Thyroid gland (tissue), 4 donors: Measurements from ENCODE around the gene CRIM1. TPM values are rescaled to one million over a fixed set of nuclear protein-coding genes. Genes with fewer than 3 reads are reported as not detected.
A peak's percentile ranks its signal among the peaks of the same experiment; 100 is the strongest.

Experiments
- DNase-seq, 2 donors: peaks; one replicate each; pipeline ENCODE4 v3.0.0-alpha.2; 2019
- H3K27ac ChIP-seq, 3 donors: fragments of 200-600 bp; sonication (generic); 1 replicate in 2 of 3; 2 replicates in 1 of 3; pipeline ENCODE4 v1.5.1; 2016 to 2019; ENCODE audit warnings: mild to moderate bottlenecking in 1 of 3, moderate library complexity in 1 of 3
- H3K27me3 ChIP-seq: fragments of 200-600 bp; sonication (generic); one replicate; pipeline ENCODE4 v1.5.1; 2019
- H3K36me3 ChIP-seq, 2 donors: fragments of 200-600 bp; sonication (generic); one replicate each; pipeline ENCODE4 v1.5.1; 2016 to 2019
- H3K4me1 ChIP-seq, 2 donors: fragments of 200-600 bp; sonication (generic); one replicate each; pipeline ENCODE4 v1.5.1; 2017 to 2019
- H3K4me3 ChIP-seq, 3 donors: fragments of 200-600 bp; sonication (generic); replicated peaks in 1 of 3; 1 replicate in 2 of 3; 2 replicates in 1 of 3; pipeline ENCODE4 v1.5.1; 2016; ENCODE audit warnings: mild to moderate bottlenecking in 1 of 3
- H3K9me3 ChIP-seq: fragments of 200-600 bp; sonication (generic); one replicate; pipeline ENCODE4 v1.5.1; 2017
- CTCF ChIP-seq, 6 experiments: fragments of 200-600 bp in 3 of 6; fragments of 450-650 bp in 3 of 6; sonication (generic) in 3 of 6; IDR thresholded peaks; one replicate each; pipeline ENCODE4 v1.5.1; 2016 to 2019; ENCODE audit warnings: antibody characterized with exemption in 6 of 6, mild to moderate bottlenecking in 2 of 6, inconsistent platforms in 1 of 6, moderate library complexity in 1 of 6
- POLR2A ChIP-seq, 2 donors: fragments of 450-650 bp; IDR thresholded peaks; one replicate each; pipeline ENCODE4 v1.6.1; 2017; ENCODE audit warnings: antibody characterized with exemption in 2 of 2, mild to moderate bottlenecking in 2 of 2, moderate library complexity in 1 of 2
- WGBS, 2 donors: methylation state at CpG; one replicate each; pipeline ENCODE4 v1.1.5; 2017; 5-methylcytosine and 5-hydroxymethylcytosine counted together
- intact Hi-C: fragments of 100-400 bp; cut with DNase I; formaldehyde crosslinking; loops from one replicate; pipeline ENCODE4 v1.15.1; 2023
- total RNA-seq, 4 donors: library from RNA; depleted of rRNA; stranded (reverse); fragments of >200 nt; gene quantifications; one replicate each; pipeline ENCODE4 v1.2.3, GENCODE V29; 2016

Gene CRIM1
- total RNA-seq, 4 donors from 2014 or later = 49.5 to 104 (median 71.5) TPM

GRCh38 chr2:36497570-36498163, 142.1 kb downstream of the CRIM1 start:
- intact Hi-C loops = no loop called here
- DNase-seq = no peak
- H3K27ac ChIP-seq = no peak overlapping the region
- 93 to 95% methylated on average over 3 of the region's 3 CpGs for WGBS, 2 donors
- H3K4me3 ChIP-seq = no peak overlapping the region
- peaks cover 0 to 3% of the 10 kb centered on the region in 2 donors for H3K36me3 ChIP-seq
- no peaks in the 10 kb centered on the region for H3K27me3 ChIP-seq
- peaks cover 0 to 14% of the 10 kb centered on the region in 2 donors for H3K4me1 ChIP-seq
- no peaks in the 10 kb centered on the region for H3K9me3 ChIP-seq
- TF ChIP-seq POLR2A (IDR thresholded peaks at IDR 0.05) (no peak), CTCF (IDR thresholded peaks at IDR 0.05) (no peak)

- Histone ChIP-seq H3K9me3 (no peaks in the 10 kb centered on the region), H3K27me3 (no peaks in the 10 kb centered on the region), H3K4me1 (peaks cover 0 to 14% of the 10 kb centered on the region in 2 donors), H3K4me3 (no peak overlapping the region), H3K36me3 (peaks cover 0 to 3% of the 10 kb centered on the region in 2 donors), H3K27ac (peak overlapping the region in 1 of 3 donors; percentile 4)
- WGBS, 2 donors = 62 to 64% methylated on average over 6 of the region's 6 CpGs
- intact Hi-C loops = no loop called here
- TF ChIP-seq POLR2A (IDR thresholded peaks at IDR 0.05) = no peak
- TF ChIP-seq CTCF (IDR thresholded peaks at IDR 0.05) = no peak
- DNase-seq = peak; percentile 68 to 73
Observed at GRCh38 chr2:36499128-36499820, 143.7 kb downstream of the CRIM1 start.

GRCh38 chr2:36500072-36500471, 144.5 kb downstream of the CRIM1 start:
- DNase-seq = no peak
- no peak for TF ChIP-seq CTCF (IDR thresholded peaks at IDR 0.05)
- no peak for TF ChIP-seq POLR2A (IDR thresholded peaks at IDR 0.05)
- Histone ChIP-seq H3K36me3 (peaks cover 0 to 3% of the 10 kb centered on the region in 2 donors), H3K27ac (no peak overlapping the region), H3K4me3 (no peak overlapping the region), H3K4me1 (peaks cover 0 to 14% of the 10 kb centered on the region in 2 donors), H3K9me3 (no peaks in the 10 kb centered on the region), H3K27me3 (no peaks in the 10 kb centered on the region)
- intact Hi-C loops = no loop called here
- WGBS, 2 donors = 94 to 95% methylated on average over 7 of the region's 7 CpGs

- intact Hi-C loops = no loop called here
Observed at GRCh38 chr2:36502081-36502480, 146.5 kb downstream of the CRIM1 start.

More at GRCh38 chr2:36502081-36502480, 146.5 kb downstream of the CRIM1 start:
- Histone ChIP-seq H3K4me3 (no peak overlapping the region), H3K4me1 (peaks cover 0 to 14% of the 10 kb centered on the region in 2 donors), H3K36me3 (peaks cover 0 to 3% of the 10 kb centered on the region in 2 donors), H3K27me3 (no peaks in the 10 kb centered on the region), H3K9me3 (no peaks in the 10 kb centered on the region), H3K27ac (no peak overlapping the region)
- 88 to 93% methylated on average over 4 of the region's 4 CpGs for WGBS, 2 donors
- TF ChIP-seq CTCF (IDR thresholded peaks at IDR 0.05) (no peak), POLR2A (IDR thresholded peaks at IDR 0.05) (no peak)
- no peak for DNase-seq
